Inflammatory macrophage (primary cell): ENCODE results near the gene GABRG3.
"Not testable (repeated sequence)": the region's sequence is repeated elsewhere in the genome, so short reads cannot be mapped to it uniquely, and the experiment has no call there.

Experiments
- DNase-seq, 2 donors: peaks; one replicate each; pipeline ENCODE4 v3.0.0-alpha.2; 2020 to 2022

The GABRG3 gene

GRCh38 chr15:27352136-27352535 lies 381.2 kb downstream of the GABRG3 start:
- DNase-seq, result no peak

DNA sequence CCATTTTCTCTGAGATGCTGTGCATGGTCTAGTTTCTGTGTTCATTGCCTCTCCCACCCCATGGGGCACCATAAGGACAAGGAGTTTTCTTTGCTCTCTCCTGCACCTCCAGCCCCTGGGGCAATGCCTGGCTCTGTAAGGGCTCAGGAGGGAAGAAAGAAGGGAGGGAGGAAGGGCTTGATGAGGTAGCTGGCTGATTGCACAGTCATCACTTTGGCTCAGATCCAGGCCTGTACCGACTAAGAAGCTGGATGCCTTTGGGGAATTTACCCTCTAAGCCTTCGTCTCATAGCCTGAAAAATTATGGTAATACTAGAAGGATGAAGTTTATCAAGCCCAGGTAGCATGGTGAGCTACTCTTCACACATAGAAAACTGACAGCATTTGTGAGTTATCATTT lies 382.9 kb downstream of the GABRG3 start:
- no peak for DNase-seq

DNA sequence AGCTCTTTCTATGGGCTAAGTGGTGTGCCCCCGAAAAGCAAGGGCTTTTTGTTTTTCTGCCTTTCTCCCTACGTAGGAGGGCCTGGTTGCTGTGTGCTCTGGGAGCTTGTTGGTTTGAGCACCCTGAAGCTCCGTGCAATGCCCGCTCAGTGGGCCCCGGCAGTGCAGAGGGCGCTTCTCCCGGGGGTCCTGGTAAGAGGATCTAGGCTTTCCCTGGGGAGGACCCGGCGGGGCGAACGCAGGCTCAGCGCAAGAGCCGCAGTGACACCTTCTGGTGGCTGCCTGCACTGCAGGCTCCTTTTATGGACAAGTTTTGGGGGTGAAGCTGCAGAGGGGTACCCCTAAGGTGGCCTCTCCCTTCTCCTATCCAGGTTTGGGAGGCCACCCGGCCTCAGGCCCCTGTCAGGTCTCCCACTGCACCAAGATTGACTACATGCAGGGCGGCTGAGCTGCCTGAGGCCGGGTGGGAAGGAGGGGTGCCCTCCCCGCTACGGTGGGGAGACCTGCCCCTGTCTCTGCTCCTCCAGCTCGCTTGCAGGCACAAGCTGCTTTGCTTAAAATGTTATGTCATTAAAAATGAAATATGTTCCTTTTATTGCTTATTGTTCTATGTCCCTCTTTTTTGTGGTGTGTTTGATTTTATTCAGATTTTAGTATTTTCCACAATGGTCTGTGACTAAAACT lies 387.9 kb downstream of the GABRG3 start:
- DNase-seq, result no peak

- no peak for DNase-seq
These were observed 388.6 kb downstream of the GABRG3 start for GRCh38 chr15:27359586-27359985.

GRCh38 chr15:27360316-27360715 lies 389.3 kb downstream of the GABRG3 start:
- no peak for DNase-seq

DNA sequence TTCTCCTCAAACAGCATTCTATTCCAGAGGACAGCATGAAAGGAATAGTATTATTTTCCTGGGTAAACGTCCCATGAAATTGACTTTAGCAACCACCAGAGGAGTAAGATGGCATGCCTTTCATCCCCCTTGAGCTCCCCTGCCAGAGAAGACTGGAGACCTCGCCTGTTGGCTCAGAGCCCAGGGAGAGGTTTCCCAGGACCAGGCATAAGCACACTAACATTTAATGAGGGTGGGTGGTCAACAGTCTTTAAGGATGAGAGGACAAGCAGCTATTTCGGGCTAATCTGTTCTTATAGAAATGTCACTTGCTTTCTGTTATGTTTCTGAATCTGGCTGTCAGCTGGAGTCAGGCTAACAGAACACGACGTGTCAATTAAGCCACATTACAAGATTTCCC lies 390.5 kb downstream of the GABRG3 start:
- no peak for DNase-seq

DNA sequence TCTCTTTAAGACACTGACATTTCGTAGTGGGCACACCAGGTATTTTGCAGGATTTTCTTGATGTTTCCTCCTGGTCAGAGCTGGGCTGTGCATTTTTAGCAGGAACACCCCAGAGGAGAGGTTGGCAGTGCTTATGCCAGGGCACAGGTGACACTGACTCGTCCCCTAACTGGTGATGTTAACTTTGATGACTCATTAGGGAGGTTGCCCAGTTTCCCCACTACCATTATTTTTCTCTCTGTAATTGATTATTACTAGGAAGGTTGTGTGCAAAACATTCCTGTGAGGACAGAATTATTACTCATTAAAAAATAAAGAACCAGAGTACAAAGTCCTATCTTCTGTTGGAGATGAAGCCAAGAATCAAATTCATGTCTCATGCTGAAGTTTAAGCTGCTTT lies 394.5 kb downstream of the GABRG3 start:
- no peak for DNase-seq

GRCh38 chr15:27377391-27377790 lies 406.4 kb downstream of the GABRG3 start:
- not testable (repeated sequence) for DNase-seq

DNA sequence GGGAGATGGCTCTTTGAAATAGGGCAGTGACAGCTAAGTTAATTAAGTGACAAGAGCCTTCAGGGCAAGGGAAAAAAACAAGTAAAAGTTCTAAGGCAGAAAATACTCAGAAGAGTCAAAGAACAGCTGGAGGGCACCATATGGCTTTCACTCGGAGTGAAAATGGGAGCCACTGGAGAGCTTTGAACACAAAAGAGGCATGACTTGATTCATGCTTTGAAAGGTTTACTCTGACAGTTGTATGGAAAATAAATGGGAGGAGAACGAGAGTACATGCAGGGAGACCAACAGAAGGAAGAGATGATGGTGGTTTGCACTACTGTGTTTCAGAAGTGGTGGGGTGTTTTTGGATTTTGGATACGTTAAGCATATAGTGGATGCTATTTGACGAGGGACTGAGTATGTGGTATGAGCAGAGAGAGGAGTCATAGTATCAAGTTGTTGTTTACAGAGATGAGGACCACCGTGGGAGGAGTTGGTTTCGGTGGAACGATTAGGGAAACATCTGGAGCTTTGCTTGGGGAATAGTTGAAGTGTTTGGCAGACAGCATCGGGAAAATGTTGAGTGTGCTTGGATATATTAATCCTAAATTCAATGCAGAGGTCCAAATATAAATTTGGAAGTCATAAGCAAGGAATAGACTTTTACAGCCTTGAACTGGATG lies 411.5 kb downstream of the GABRG3 start:
- no peak for DNase-seq

DNA sequence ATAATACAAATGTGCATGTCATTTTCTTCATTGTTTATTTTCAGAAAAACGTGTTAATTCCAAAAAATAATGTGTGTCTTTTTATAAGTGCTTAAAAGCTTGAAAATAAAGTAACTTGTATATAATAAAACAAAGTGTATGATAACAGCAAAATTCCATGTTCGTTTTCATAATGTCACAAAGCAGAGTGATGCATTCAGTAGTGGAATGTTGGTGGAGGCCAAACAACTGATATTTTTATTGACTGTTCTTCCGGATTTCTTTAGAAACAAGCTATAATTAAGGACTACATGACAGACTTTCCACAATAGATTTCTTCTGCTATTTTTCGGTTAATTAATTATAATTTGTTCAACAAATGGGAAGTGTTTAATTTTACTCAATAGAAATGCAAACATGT lies 412.7 kb downstream of the GABRG3 start:
- no peak for DNase-seq

DNA sequence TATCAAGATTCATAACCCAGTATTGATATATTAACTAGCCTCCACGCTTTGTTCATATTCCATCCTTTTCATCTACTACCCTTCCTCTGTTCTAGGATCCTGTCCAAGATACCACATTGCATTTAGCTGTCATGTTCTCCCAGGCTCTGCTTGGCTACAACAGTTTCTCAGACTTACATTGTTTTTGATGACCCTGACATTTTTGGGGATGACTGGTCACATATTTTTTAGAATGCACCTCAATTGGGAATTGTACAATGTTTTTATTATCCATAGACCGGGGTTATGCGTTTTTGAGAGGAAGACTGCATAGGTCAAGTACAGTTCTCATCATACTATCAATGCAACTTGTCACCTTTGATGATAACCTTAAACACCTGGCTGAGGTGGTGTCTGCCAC lies 421.2 kb downstream of the GABRG3 start:
- DNase-seq, result no peak

DNA sequence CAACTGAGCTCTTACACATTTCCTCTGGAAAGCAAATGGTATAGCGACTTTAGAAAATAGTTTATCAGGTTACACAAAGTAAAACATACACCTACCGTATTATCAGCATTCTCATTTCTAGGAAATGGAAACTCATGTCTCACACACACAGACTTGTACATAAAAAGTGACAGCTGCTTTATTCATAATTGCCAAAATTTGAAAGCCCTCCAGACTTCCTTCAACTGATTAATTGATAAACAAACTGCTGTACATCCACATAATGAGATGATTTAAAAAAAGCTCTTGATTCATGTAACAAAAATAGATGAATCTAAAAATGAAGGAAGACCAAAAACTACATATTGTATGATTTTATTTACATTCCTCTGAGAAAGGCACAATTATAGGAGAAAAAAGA lies 425.5 kb downstream of the GABRG3 start:
- DNase-seq, result no peak

GRCh38 chr15:27396996-27397395 lies 426.0 kb downstream of the GABRG3 start:
- DNase-seq, result no peak

DNA sequence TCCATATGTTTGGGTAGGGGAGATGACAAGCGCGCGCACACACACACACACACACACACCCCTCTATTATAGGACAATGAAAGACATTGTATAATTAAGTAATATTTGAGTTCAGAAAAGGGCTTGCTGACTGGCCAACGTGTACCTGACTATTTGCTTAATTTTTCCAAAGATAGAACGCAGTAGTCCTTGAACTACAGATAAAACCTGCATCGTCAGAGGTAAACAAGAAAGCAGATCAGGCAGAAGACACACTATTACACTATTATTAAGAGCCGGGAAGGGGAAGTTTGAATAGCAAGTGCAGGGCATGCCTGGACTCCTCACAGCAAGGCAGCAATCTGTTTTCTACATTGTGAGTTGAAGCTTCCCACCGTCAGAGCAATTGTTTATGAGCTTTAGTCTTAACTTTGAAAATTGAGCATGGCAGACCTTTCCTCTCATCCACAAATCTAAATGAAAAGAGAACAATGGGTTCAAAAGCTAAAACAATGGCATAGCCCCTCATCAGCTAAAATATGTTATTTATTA lies 427.7 kb downstream of the GABRG3 start:
- no peak for DNase-seq

GRCh38 chr15:27399241-27399640 lies 428.3 kb downstream of the GABRG3 start:
- no peak for DNase-seq

- DNase-seq, result no peak
These were observed 430.5 kb downstream of the GABRG3 start for GRCh38 chr15:27401471-27401870.

DNA sequence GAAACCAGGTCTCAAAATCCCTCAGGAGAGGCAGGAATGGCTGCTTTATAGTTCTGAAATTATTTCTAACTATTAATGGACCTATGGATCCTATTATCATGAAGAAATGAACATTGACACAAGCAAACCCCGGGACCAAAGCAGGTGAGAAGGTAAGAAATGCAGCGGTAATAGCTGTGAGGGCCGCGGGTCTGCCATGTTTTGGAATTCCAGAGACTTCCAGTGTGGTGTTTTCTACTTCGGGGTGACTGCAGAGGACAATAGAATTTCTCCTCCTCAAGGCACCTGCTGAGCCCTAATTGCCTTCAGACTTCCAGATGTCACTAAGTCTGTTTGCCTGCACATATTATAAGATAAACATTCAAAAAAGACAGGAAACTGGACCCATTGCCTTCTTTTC lies 437.4 kb downstream of the GABRG3 start:
- no peak for DNase-seq

GRCh38 chr15:27410996-27411605 lies 440.1 kb downstream of the GABRG3 start:
- DNase-seq, result no peak

DNA sequence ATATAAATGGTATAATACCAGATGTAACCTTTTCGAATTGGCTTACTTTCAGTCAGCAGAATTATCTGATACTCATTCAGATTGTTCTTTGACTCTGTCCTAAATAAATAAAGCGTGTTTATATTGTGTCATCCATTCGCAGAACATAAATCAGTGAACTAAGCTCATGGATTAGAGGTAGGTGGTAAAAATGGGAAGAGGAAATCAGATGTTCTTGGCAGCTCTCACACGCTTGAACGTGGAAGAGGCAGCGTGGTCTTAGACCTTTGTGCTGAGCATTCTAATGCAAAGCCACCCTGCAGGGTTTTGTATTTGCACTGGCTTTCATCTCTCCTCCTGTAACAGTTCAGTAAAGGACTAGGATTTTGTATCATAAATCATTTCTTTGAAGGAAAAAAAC lies 441.4 kb downstream of the GABRG3 start:
- no peak for DNase-seq

GRCh38 chr15:27414168-27414870 lies 443.3 kb downstream of the GABRG3 start:
- no peak for DNase-seq

DNA sequence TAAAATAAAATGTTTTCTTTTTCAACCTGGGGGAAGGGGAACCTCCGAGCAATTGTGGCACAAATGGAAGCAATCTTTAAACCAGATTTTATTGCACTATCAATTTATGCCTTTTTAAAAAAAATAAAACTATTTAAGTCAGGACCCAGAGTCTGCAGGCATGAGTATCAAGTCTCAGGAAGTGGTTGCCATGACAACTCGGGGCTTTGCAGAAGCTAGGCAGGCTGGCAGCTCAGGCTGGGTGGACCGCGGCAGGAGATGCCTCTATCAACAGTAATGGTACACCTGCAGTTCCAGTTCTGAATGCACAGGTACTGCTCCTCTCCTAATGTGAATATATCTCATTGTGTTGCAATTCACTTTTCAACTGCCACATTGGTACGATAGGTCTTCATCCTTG lies 447.7 kb downstream of the GABRG3 start:
- DNase-seq, result no peak

- no peak for DNase-seq
These were observed 452.0 kb downstream of the GABRG3 start for GRCh38 chr15:27422997-27423396.

DNA sequence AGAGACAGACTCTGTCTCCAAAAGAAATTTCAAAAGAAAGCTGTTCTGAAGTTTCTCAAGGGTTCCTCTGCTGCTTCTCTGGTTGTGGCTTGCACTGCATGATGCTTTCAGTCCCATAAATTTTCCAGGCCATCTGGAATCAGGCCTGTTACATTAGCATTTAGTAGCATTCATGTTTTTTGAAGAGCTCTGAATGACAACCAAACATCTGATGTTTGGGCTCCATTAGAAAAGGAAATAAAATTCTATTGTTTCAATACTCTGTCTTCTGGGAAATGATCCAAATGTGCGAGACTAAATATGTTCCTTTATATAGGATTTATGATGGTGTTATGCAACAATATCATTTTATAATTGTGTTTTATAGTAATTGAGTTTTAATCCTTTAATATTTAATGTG lies 455.8 kb downstream of the GABRG3 start:
- DNase-seq, result no peak
